GM21737 (cell line): Measurements from ENCODE around the gene SPECC1.
"Not testable (repeated sequence)": the region's sequence is repeated elsewhere in the genome, so short reads cannot be mapped to it uniquely, and the experiment has no call there.

Source experiments
- ATAC-seq: cut with Tn5 transposase; IDR thresholded peaks from one replicate; pipeline ENCODE4 v1.9.1; 2021; ENCODE audit warnings: mild to moderate bottlenecking, moderate library complexity; ENCODE audit not compliant: unreplicated experiment

Gene SPECC1

GRCh38 chr17:20010099-20010863, 1.1 kb downstream of the SPECC1 start:
- no peak for ATAC-seq

GRCh38 chr17:20010936-20011335, 1.8 kb downstream of the SPECC1 start:
- no peak for ATAC-seq

GRCh38 chr17:20012017-20012536, 2.9 kb downstream of the SPECC1 start:
- ATAC-seq = no peak

- ATAC-seq = not testable (repeated sequence)
These were observed 7.4 kb downstream of the SPECC1 start for GRCh38 chr17:20016475-20016992.

GRCh38 chr17:20022701-20023100, 13.5 kb downstream of the SPECC1 start:
- ATAC-seq = no peak

- no peak for ATAC-seq
These were observed 17.8 kb downstream of the SPECC1 start for GRCh38 chr17:20026960-20027359.

- no peak for ATAC-seq
These were observed 19.3 kb downstream of the SPECC1 start for GRCh38 chr17:20028443-20028842.

- no peak for ATAC-seq
These were observed 23.5 kb downstream of the SPECC1 start for GRCh38 chr17:20032636-20033035.

GRCh38 chr17:20033415-20033814, 24.3 kb downstream of the SPECC1 start:
- no peak for ATAC-seq

- no peak for ATAC-seq
These were observed 26.3 kb downstream of the SPECC1 start for GRCh38 chr17:20035501-20035900.

GRCh38 chr17:20037286-20037685, 28.1 kb downstream of the SPECC1 start:
- ATAC-seq = not testable (repeated sequence)

- ATAC-seq = no peak
These were observed 29.9 kb downstream of the SPECC1 start for GRCh38 chr17:20039037-20039436.

GRCh38 chr17:20040216-20040615, 31.1 kb downstream of the SPECC1 start:
- no peak for ATAC-seq

- no peak for ATAC-seq
These were observed 33.9 kb downstream of the SPECC1 start for GRCh38 chr17:20043021-20043420.

GRCh38 chr17:20045476-20045875, 36.3 kb downstream of the SPECC1 start:
- ATAC-seq = no peak

- no peak for ATAC-seq
These were observed 37.5 kb downstream of the SPECC1 start for GRCh38 chr17:20046629-20047028.

GRCh38 chr17:20051624-20052023, 42.5 kb downstream of the SPECC1 start:
- ATAC-seq = no peak

GRCh38 chr17:20053361-20053964, 44.3 kb downstream of the SPECC1 start:
- no peak for ATAC-seq

- no peak for ATAC-seq
These were observed 50.6 kb downstream of the SPECC1 start for GRCh38 chr17:20059728-20060188.

- no peak for ATAC-seq
These were observed 54.8 kb downstream of the SPECC1 start for GRCh38 chr17:20063665-20064648.

- ATAC-seq = no peak
These were observed 57.1 kb downstream of the SPECC1 start for GRCh38 chr17:20066253-20066652.
